ENCODE measurements around the gene GPC5. TPM values are rescaled to one million over a fixed set of nuclear protein-coding genes. Genes with fewer than 3 reads are reported as not detected.

GPC5 gene
- total RNA-seq, 1 experiment from 2014 or later: 0.21 TPM

GRCh38 chr13:92829930-92830329 lies 1431.5 kb downstream of the GPC5 start:
- H3K4me1 ChIP-seq (ENCODE audit: insufficient read depth, low read length, poor library complexity, severe bottlenecking): peaks cover 7% of the 10 kb centered on the region
- no peak for TF ChIP-seq CTCF (conservative IDR thresholded peaks at IDR 0.05; ENCODE audit: low read depth, low read length)
- TF ChIP-seq EZH2 (IDR thresholded peaks at IDR 0.05; ENCODE audit: borderline replicate concordance, low read depth, low read length, poor library complexity, severe bottlenecking): no peak
- no peak overlapping the region for H3K4me3 ChIP-seq (ENCODE audit: low read depth, low read length, poor library complexity, severe bottlenecking)
- no peaks in the 10 kb centered on the region for H3K9me3 ChIP-seq (ENCODE audit: low read depth, low read length, poor library complexity, severe bottlenecking)
- intact Hi-C loops (cut with micrococcal nuclease; ENCODE audit: unreplicated experiment): no loop called here
- DNase-seq (ENCODE audit: low spot score): no peak
- no peaks in the 10 kb centered on the region for H3K36me3 ChIP-seq (ENCODE audit: insufficient read depth, low read length, poor library complexity, severe bottlenecking)
- H3K27me3 ChIP-seq (replicated peaks; ENCODE audit: insufficient read depth, low read depth, low read length, poor library complexity): no peaks in the 10 kb centered on the region
- CTCF ChIA-PET: no interaction called here
- H3K27ac ChIP-seq (ENCODE audit: low read depth, low read length, poor library complexity, severe bottlenecking): no peak overlapping the region
- POLR2A ChIA-PET (ENCODE audit: low non-redundant PET): no interaction called here
- no TSS peak for BruUV-seq (replicated peaks)

- no peak overlapping the region for H3K4me3 ChIP-seq (ENCODE audit: low read depth, low read length, poor library complexity, severe bottlenecking)
- DNase-seq (ENCODE audit: low spot score): no peak
- ChIA-PET CTCF (no interaction called here), POLR2A (ENCODE audit: low non-redundant PET) (no interaction called here)
- H3K27me3 ChIP-seq (replicated peaks; ENCODE audit: insufficient read depth, low read depth, low read length, poor library complexity): no peaks in the 10 kb centered on the region
- H3K4me1 ChIP-seq (ENCODE audit: insufficient read depth, low read length, poor library complexity, severe bottlenecking): peaks cover 7% of the 10 kb centered on the region
- no peak overlapping the region for H3K27ac ChIP-seq (ENCODE audit: low read depth, low read length, poor library complexity, severe bottlenecking)
- intact Hi-C loops (cut with micrococcal nuclease; ENCODE audit: unreplicated experiment): no loop called here
- H3K36me3 ChIP-seq (ENCODE audit: insufficient read depth, low read length, poor library complexity, severe bottlenecking): no peaks in the 10 kb centered on the region
- H3K9me3 ChIP-seq (ENCODE audit: low read depth, low read length, poor library complexity, severe bottlenecking): no peaks in the 10 kb centered on the region
- TF ChIP-seq EZH2 (IDR thresholded peaks at IDR 0.05; ENCODE audit: borderline replicate concordance, low read depth, low read length, poor library complexity, severe bottlenecking) (no peak), CTCF (conservative IDR thresholded peaks at IDR 0.05; ENCODE audit: low read depth, low read length) (no peak)
- no TSS peak for BruUV-seq (replicated peaks)
These were observed 1432.4 kb downstream of the GPC5 start for GRCh38 chr13:92830821-92831220.

- Histone ChIP-seq H3K9me3 (ENCODE audit: low read depth, low read length, poor library complexity, severe bottlenecking) (no peaks in the 10 kb centered on the region), H3K4me1 (ENCODE audit: insufficient read depth, low read length, poor library complexity, severe bottlenecking) (peaks cover 7% of the 10 kb centered on the region), H3K4me3 (ENCODE audit: low read depth, low read length, poor library complexity, severe bottlenecking) (no peak overlapping the region), H3K27ac (ENCODE audit: low read depth, low read length, poor library complexity, severe bottlenecking) (no peak overlapping the region), H3K27me3 (replicated peaks; ENCODE audit: insufficient read depth, low read depth, low read length, poor library complexity) (no peaks in the 10 kb centered on the region), H3K36me3 (ENCODE audit: insufficient read depth, low read length, poor library complexity, severe bottlenecking) (no peaks in the 10 kb centered on the region)
- POLR2A ChIA-PET (ENCODE audit: low non-redundant PET): no interaction called here
- BruUV-seq (replicated peaks): no TSS peak
- DNase-seq (ENCODE audit: low spot score): peak; percentile 4
- TF ChIP-seq EZH2 (IDR thresholded peaks at IDR 0.05; ENCODE audit: borderline replicate concordance, low read depth, low read length, poor library complexity, severe bottlenecking): no peak
- no peak for TF ChIP-seq CTCF (conservative IDR thresholded peaks at IDR 0.05; ENCODE audit: low read depth, low read length)
- CTCF ChIA-PET: no interaction called here
- intact Hi-C loops (cut with micrococcal nuclease; ENCODE audit: unreplicated experiment): no loop called here
These were observed 1434.7 kb downstream of the GPC5 start for GRCh38 chr13:92833071-92833470.

Data from A673 (cell line).